Measurements from ENCODE around the gene ACADL. TPM values are rescaled to one million over a fixed set of nuclear protein-coding genes. Genes with fewer than 3 reads are reported as not detected.

ACADL gene
- polyA plus RNA-seq, 3 donors = not detected

DNA sequence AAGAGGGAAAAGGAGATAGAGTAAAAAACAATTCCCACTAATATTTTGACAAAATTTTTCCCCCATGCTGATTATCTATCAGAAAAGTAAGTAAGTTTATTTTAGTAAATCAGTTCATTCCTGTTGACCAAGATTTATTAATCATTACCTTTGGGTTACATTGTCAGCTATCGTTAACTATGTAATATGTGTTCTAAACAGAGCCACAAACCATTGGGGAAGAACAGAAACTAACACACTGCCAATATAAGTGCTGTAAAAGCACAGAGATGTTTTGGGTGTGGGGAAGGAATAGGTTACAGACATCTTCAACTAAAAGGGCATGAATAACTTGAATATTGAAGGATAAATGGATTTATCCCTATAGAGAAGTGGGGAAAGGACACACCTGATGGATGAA is 42.5 kb upstream of the ACADL start:
- Histone ChIP-seq H3K9ac (ENCODE audit: insufficient read depth, low read length, poor library complexity, severe bottlenecking) (no peak overlapping the region), H3K79me2 (ENCODE audit: insufficient read depth, low read length) (no peaks in the 10 kb centered on the region), H3K4me2 (replicated peaks; ENCODE audit: extremely low read depth, low read length, poor library complexity, severe bottlenecking) (no peak overlapping the region), H4K20me1 (ENCODE audit: insufficient read depth, low read length) (no peaks in the 10 kb centered on the region), H3K27me3 (ENCODE audit: control insufficient read depth in 2 of 2, insufficient read depth in 2 of 2, low read length in 2 of 2) (no peaks in the 10 kb centered on the region), H3K36me3 (replicated peaks in 1 of 2; ENCODE audit: control insufficient read depth in 1 of 2, insufficient read depth in 2 of 2, low read length in 2 of 2) (no peaks in the 10 kb centered on the region), H3K4me1 (ENCODE audit: control insufficient read depth in 1 of 2, insufficient read depth in 2 of 2, low read length in 2 of 2) (no peaks in the 10 kb centered on the region), H3K4me3 (replicated peaks in 1 of 3; ENCODE audit: low read depth in 2 of 3, low read length in 3 of 3) (no peak overlapping the region), H3K9me3 (replicated peaks in 1 of 2; ENCODE audit: control insufficient read depth in 1 of 2, insufficient read depth in 1 of 2, low read length in 2 of 2) (no peaks in the 10 kb centered on the region), H3K27ac (ENCODE audit: low read depth in 1 of 2, low read length in 2 of 2) (no peak overlapping the region), H2AFZ (ENCODE audit: insufficient read depth, low read depth, low read length, poor library complexity, severe bottlenecking) (no peak overlapping the region)
- Mint-ChIP-seq H3K36me3 (no peaks in the 10 kb centered on the region), H3K27me3 (ENCODE audit: low read depth in 3 of 3) (peaks cover 0 to 2% (median 1%) of the 10 kb centered on the region in 3 donors), H3K4me3 (no peak overlapping the region), H3K27ac (no peak overlapping the region), H3K9me3 (peaks cover 0 to 2% (median 0%) of the 10 kb centered on the region in 7 donors), H3K4me1 (no peaks in the 10 kb centered on the region)
- no CpG with 5 or more reads among the region's 1 CpG for WGBS (ENCODE audit: insufficient coverage)
- intact Hi-C loops (cut with micrococcal nuclease) = no loop called here
- no peak for DNase-seq
- TF ChIP-seq CTCF (IDR thresholded peaks at IDR 0.05) = no peak

- no peaks in the 10 kb centered on the region for H3K79me2 ChIP-seq (ENCODE audit: insufficient read depth, low read length)
- no peaks in the 10 kb centered on the region for H3K9me3 ChIP-seq (replicated peaks in 1 of 2; ENCODE audit: control insufficient read depth in 1 of 2, insufficient read depth in 1 of 2, low read length in 2 of 2)
- DNase-seq = no peak
- WGBS (ENCODE audit: insufficient coverage) = 100% methylated on average over 1 of the region's 1 CpG
- intact Hi-C loops (cut with micrococcal nuclease) = no loop called here
- H3K27ac ChIP-seq (ENCODE audit: low read depth in 1 of 2, low read length in 2 of 2) = no peak overlapping the region
- no peak overlapping the region for H3K27ac Mint-ChIP-seq
- peaks cover 1 to 6% (median 2%) of the 10 kb centered on the region in 3 donors for H3K27me3 Mint-ChIP-seq (ENCODE audit: low read depth in 3 of 3)
- no peak overlapping the region for H2AFZ ChIP-seq (ENCODE audit: insufficient read depth, low read depth, low read length, poor library complexity, severe bottlenecking)
- no peaks in the 10 kb centered on the region for H4K20me1 ChIP-seq (ENCODE audit: insufficient read depth, low read length)
- no peaks in the 10 kb centered on the region for H3K36me3 ChIP-seq (replicated peaks in 1 of 2; ENCODE audit: control insufficient read depth in 1 of 2, insufficient read depth in 2 of 2, low read length in 2 of 2)
- no peak overlapping the region for H3K9ac ChIP-seq (ENCODE audit: insufficient read depth, low read length, poor library complexity, severe bottlenecking)
- no peaks in the 10 kb centered on the region for H3K4me1 ChIP-seq (ENCODE audit: control insufficient read depth in 1 of 2, insufficient read depth in 2 of 2, low read length in 2 of 2)
- no peak for TF ChIP-seq CTCF (IDR thresholded peaks at IDR 0.05)
- no peak overlapping the region for H3K4me3 Mint-ChIP-seq
- H3K4me2 ChIP-seq (replicated peaks; ENCODE audit: extremely low read depth, low read length, poor library complexity, severe bottlenecking) = no peak overlapping the region
- H3K4me1 Mint-ChIP-seq = no peaks in the 10 kb centered on the region
- no peaks in the 10 kb centered on the region for H3K27me3 ChIP-seq (ENCODE audit: control insufficient read depth in 2 of 2, insufficient read depth in 2 of 2, low read length in 2 of 2)
- H3K9me3 Mint-ChIP-seq = peaks cover 0 to 2% (median 0%) of the 10 kb centered on the region in 7 donors
- no peaks in the 10 kb centered on the region for H3K36me3 Mint-ChIP-seq
- H3K4me3 ChIP-seq (replicated peaks in 1 of 3; ENCODE audit: low read depth in 2 of 3, low read length in 3 of 3) = no peak overlapping the region
These were observed 39.0 kb upstream of the ACADL start for GRCh38 chr2:210264282-210264681.
